ENCODE data around the gene GGTA1.

GRCh38 chr9:121510766-121511550 is 11.3 kb upstream of the GGTA1 start:
- TF ChIP-seq TARDBP (IDR thresholded peaks at IDR 0.05) (no peak), FOXK2 (IDR thresholded peaks at IDR 0.05) (no peak), ZNF384 (IDR thresholded peaks at IDR 0.05) (no peak), SP1 (IDR thresholded peaks at IDR 0.05) (no peak), HDGF (IDR thresholded peaks at IDR 0.05; ENCODE audit: borderline replicate concordance) (no peak), NFRKB (IDR thresholded peaks at IDR 0.05) (no peak)

All from HEK293T (cell line).